Mammary epithelial cell (primary cell): ENCODE measurements around the gene NT5E.

Source experiments
- EZH2 ChIP-seq: IDR thresholded peaks from 2 replicates; pipeline ENCODE4 v1.6.1; 2012; ENCODE audit warnings: low read length, inconsistent platforms, borderline replicate concordance
- TF ChIP-seq, protein P1 (sequence below), 2 donors: IDR thresholded peaks in 1 of 2; conservative IDR thresholded peaks in 1 of 2; 2 replicates each; pipeline ENCODE4 v1.5.1; 2011 to 2012; ENCODE audit warnings: inconsistent platforms in 2 of 2, low read length in 2 of 2, mild to moderate bottlenecking in 2 of 2, control low read depth in 1 of 2, low read depth in 1 of 2; ENCODE audit not compliant: insufficient read depth in 1 of 2; ENCODE audit errors: extremely low read depth in 1 of 2

DNA sequence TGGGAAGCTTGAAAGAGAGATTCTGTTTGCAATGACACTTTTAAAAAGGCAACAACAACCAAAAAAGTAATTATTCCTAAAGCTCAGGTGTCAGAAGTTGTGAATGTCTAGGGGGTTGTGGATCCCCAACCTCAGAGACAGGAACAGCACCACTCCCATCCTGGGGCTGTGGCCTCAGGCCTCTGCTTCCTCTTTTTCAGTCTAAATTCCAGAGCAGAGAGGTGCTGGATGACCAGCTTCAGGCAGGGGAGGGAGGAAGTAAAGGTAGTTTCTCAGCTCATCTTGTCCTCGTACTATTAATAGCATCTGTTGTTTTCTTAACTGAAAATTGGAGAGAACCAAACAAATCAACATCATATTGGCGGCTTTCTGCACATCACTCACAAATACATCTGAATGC is 8.3 kb downstream of the NT5E start:
- TF ChIP-seq, protein P1, sequence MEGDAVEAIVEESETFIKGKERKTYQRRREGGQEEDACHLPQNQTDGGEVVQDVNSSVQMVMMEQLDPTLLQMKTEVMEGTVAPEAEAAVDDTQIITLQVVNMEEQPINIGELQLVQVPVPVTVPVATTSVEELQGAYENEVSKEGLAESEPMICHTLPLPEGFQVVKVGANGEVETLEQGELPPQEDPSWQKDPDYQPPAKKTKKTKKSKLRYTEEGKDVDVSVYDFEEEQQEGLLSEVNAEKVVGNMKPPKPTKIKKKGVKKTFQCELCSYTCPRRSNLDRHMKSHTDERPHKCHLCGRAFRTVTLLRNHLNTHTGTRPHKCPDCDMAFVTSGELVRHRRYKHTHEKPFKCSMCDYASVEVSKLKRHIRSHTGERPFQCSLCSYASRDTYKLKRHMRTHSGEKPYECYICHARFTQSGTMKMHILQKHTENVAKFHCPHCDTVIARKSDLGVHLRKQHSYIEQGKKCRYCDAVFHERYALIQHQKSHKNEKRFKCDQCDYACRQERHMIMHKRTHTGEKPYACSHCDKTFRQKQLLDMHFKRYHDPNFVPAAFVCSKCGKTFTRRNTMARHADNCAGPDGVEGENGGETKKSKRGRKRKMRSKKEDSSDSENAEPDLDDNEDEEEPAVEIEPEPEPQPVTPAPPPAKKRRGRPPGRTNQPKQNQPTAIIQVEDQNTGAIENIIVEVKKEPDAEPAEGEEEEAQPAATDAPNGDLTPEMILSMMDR (conservative IDR thresholded peaks at IDR 0.05 in 1 of 2, IDR thresholded peaks at IDR 0.05 in 1 of 2; ENCODE audit: extremely low read depth in 1 of 2, insufficient read depth in 1 of 2, low read depth in 1 of 2, low read length in 2 of 2): no peak
- no peak for TF ChIP-seq EZH2
